OCI-LY1 (cell line): ENCODE measurements around the gene C2orf78.

Experiments used
- H2AFZ ChIP-seq: fragments of 200-600 bp; sonication (generic), shearing (Covaris generic); 2 replicates; pipeline ENCODE4 v1.6.0; 2014; ENCODE audit warnings: antibody characterized with exemption, mild to moderate bottlenecking, low read length
- H3F3A ChIP-seq: fragments of 200-600 bp; sonication (generic), shearing (Covaris generic); 2 replicates; pipeline ENCODE4 v1.6.0; 2014; ENCODE audit warnings: mild to moderate bottlenecking, antibody characterized with exemption, low read length, moderate library complexity; ENCODE audit not compliant: insufficient read depth
- H3K27ac ChIP-seq: fragments of 200-600 bp; sonication (generic); 2 replicates; pipeline ENCODE4 v1.5.1; 2014; ENCODE audit warnings: low read length, mixed run types, mild to moderate bottlenecking, low read depth; ENCODE audit not compliant: poor library complexity, severe bottlenecking
- H3K27me3 ChIP-seq: fragments of 200-600 bp; sonication (generic); 2 replicates; pipeline ENCODE4 v1.6.0; 2014; ENCODE audit warnings: antibody characterized with exemption, mild to moderate bottlenecking, low read length, moderate library complexity; ENCODE audit not compliant: insufficient read depth
- H3K36me3 ChIP-seq: fragments of 200-600 bp; sonication (generic); 2 replicates; pipeline ENCODE4 v1.6.1; 2014; ENCODE audit warnings: mild to moderate bottlenecking, antibody characterized with exemption, low read length, moderate library complexity, mixed read lengths; ENCODE audit not compliant: insufficient read depth
- H3K4me1 ChIP-seq: fragments of 200-600 bp; sonication (generic); 2 replicates; pipeline ENCODE4 v1.5.1; 2014; ENCODE audit warnings: mild to moderate bottlenecking, low read length, moderate library complexity; ENCODE audit not compliant: insufficient read depth, severe bottlenecking
- H3K4me2 ChIP-seq: fragments of 200-600 bp; sonication (generic), shearing (Covaris generic); 2 replicates; pipeline ENCODE4 v1.6.1; 2014; ENCODE audit warnings: low read length
- H3K4me3 ChIP-seq: fragments of 200-600 bp; sonication (generic); 2 replicates; pipeline ENCODE4 v1.5.1; 2014; ENCODE audit warnings: low read length, low read depth, mild to moderate bottlenecking, mixed read lengths; ENCODE audit not compliant: poor library complexity, severe bottlenecking
- H3K79me2 ChIP-seq: fragments of 200-600 bp; shearing (Covaris generic); 2 replicates; pipeline ENCODE4 v1.6.1; 2016; ENCODE audit warnings: mixed run types, low read length, mixed read lengths; ENCODE audit not compliant: insufficient read depth
- H3K9ac ChIP-seq: fragments of 200-600 bp; sonication (generic), shearing (Covaris generic); 2 replicates; pipeline ENCODE4 v1.6.1; 2014; ENCODE audit warnings: mild to moderate bottlenecking, low read length, mixed read lengths
- H3K9me2 ChIP-seq: fragments of 200-600 bp; sonication (generic), shearing (Covaris generic); 2 replicates; pipeline ENCODE4 v1.6.1; 2014; ENCODE audit warnings: low read depth, mild to moderate bottlenecking, low read length, mixed read lengths
- H3K9me3 ChIP-seq: fragments of 200-600 bp; shearing (Covaris generic); 2 replicates; pipeline ENCODE4 v1.6.1; 2014; ENCODE audit warnings: low read length, mixed read lengths
- H4K20me1 ChIP-seq: fragments of 200-600 bp; sonication (generic), shearing (Covaris generic); 2 replicates; pipeline ENCODE4 v1.6.0; 2016; ENCODE audit warnings: mild to moderate bottlenecking, low read length; ENCODE audit not compliant: insufficient read depth
- EZH2 ChIP-seq: fragments of 200-600 bp; sonication (generic), shearing (Covaris generic); IDR thresholded peaks from 2 replicates; pipeline ENCODE4 v1.8.0; 2017; ENCODE audit warnings: borderline replicate concordance, mixed run types, mild to moderate bottlenecking, antibody characterized with exemption, low read length, moderate library complexity, mixed read lengths
- TF ChIP-seq, protein P1 (sequence below): fragments of 200-600 bp; sonication (generic), shearing (Covaris generic); IDR thresholded peaks from 2 replicates; pipeline ENCODE4 v1.5.1; 2017; ENCODE audit warnings: mild to moderate bottlenecking, antibody characterized with exemption, low read length, moderate library complexity, mixed read lengths

C2orf78 gene

DNA sequence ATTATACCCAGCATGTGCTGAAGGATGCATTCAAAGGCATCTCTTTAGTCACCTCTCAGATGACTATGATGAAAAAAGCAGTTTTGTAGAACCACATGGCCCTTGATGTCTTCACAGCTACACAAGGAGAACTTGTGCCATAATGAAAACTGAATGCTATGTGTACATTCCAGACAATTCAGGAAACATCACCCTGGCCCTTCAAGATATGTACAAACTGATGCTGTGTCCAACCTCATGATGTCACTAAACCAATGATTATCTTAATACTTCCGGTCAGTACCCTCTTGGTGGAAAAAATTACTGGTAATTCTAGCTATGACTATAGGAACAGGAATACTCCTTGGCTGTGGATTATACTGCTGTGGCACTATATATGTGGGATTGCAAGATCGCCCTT is 24.1 kb upstream of the C2orf78 start:
- Histone ChIP-seq H3K27me3 (no peaks in the 10 kb centered on the region), H3K4me2 (no peak overlapping the region), H3K9me3 (no peaks in the 10 kb centered on the region; the same call in 1 of the 2 replicates), H4K20me1 (no peaks in the 10 kb centered on the region), H3K9ac (no peak overlapping the region), H3F3A (no peaks in the 10 kb centered on the region), H2AFZ (no peak overlapping the region), H3K4me1 (no peaks in the 10 kb centered on the region), H3K36me3 (peaks cover 84% of the 10 kb centered on the region), H3K9me2 (no peaks in the 10 kb centered on the region), H3K27ac (no peak overlapping the region), H3K4me3 (no peak overlapping the region), H3K79me2 (no peaks in the 10 kb centered on the region)
- TF ChIP-seq EZH2 = no peak
- TF ChIP-seq, protein P1, sequence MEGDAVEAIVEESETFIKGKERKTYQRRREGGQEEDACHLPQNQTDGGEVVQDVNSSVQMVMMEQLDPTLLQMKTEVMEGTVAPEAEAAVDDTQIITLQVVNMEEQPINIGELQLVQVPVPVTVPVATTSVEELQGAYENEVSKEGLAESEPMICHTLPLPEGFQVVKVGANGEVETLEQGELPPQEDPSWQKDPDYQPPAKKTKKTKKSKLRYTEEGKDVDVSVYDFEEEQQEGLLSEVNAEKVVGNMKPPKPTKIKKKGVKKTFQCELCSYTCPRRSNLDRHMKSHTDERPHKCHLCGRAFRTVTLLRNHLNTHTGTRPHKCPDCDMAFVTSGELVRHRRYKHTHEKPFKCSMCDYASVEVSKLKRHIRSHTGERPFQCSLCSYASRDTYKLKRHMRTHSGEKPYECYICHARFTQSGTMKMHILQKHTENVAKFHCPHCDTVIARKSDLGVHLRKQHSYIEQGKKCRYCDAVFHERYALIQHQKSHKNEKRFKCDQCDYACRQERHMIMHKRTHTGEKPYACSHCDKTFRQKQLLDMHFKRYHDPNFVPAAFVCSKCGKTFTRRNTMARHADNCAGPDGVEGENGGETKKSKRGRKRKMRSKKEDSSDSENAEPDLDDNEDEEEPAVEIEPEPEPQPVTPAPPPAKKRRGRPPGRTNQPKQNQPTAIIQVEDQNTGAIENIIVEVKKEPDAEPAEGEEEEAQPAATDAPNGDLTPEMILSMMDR = no peak

DNA sequence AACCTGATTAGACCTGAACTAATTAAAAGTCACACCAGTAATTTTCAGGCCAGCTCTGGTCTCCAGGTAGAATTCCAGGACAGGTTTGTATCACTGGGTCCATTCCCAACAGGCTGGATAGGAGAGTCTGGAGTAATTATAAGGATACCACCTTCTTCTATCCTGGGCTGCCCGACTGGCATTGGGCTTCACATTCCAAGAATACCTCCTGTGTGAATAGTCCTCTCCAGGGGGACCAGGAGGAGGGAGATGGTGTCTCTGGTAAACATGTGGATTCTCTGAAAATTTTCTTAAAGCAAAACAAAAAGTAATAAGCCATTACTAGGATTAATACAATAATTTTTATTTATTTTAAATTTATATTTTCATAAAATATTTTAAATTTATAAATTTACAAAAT is 21.4 kb upstream of the C2orf78 start:
- Histone ChIP-seq H3F3A (no peaks in the 10 kb centered on the region), H3K27me3 (no peaks in the 10 kb centered on the region), H3K9me2 (no peaks in the 10 kb centered on the region), H3K79me2 (no peaks in the 10 kb centered on the region), H3K36me3 (peaks cover 89% of the 10 kb centered on the region), H2AFZ (no peak overlapping the region), H4K20me1 (no peaks in the 10 kb centered on the region), H3K9ac (no peak overlapping the region), H3K4me3 (no peak overlapping the region), H3K9me3 (no peaks in the 10 kb centered on the region), H3K27ac (no peak overlapping the region), H3K4me1 (no peaks in the 10 kb centered on the region), H3K4me2 (no peak overlapping the region)
- no peak for TF ChIP-seq EZH2
- TF ChIP-seq, protein P1 = no peak

DNA sequence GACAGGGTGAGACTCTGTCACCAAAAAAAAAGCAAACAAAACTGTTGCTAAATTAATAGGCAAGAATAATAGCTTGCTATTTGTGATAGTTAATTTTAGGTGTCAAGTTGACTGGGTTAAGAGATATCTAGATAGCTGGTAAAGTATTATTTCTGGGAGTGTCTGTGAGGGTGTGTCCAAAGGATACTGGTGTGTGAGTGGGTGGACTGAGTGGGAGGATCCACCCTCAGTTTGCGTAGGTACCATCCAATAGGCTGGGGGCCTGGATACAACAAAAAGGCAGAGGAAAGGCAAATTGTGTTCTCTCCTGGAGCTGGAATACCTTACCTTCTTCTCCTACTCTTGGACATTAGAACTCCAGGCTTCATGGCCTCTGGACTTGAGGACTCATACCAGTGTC is 19.0 kb upstream of the C2orf78 start:
- no peak overlapping the region for H3K4me2 ChIP-seq
- no peaks in the 10 kb centered on the region for H3K9me3 ChIP-seq
- H3K27ac ChIP-seq = no peak overlapping the region
- H3F3A ChIP-seq = no peaks in the 10 kb centered on the region
- H3K79me2 ChIP-seq = no peaks in the 10 kb centered on the region
- H4K20me1 ChIP-seq = no peaks in the 10 kb centered on the region
- no peaks in the 10 kb centered on the region for H3K9me2 ChIP-seq
- H2AFZ ChIP-seq = no peak overlapping the region
- peaks cover 88% of the 10 kb centered on the region for H3K36me3 ChIP-seq
- no peak overlapping the region for H3K9ac ChIP-seq
- no peaks in the 10 kb centered on the region for H3K4me1 ChIP-seq
- no peak overlapping the region for H3K4me3 ChIP-seq
- no peaks in the 10 kb centered on the region for H3K27me3 ChIP-seq
- TF ChIP-seq EZH2 = no peak
- TF ChIP-seq, protein P1 = no peak
